GM18858 (cell line): Measurements from ENCODE around the gene BCAS3.
"Not testable (repeated sequence)": the region's sequence is repeated elsewhere in the genome, so short reads cannot be mapped to it uniquely, and the experiment has no call there.

Source experiments
- ATAC-seq: cut with Tn5 transposase; IDR thresholded peaks from one replicate; pipeline ENCODE4 v1.9.1; 2021; ENCODE audit not compliant: unreplicated experiment

The BCAS3 gene

GRCh38 chr17:60920107-60920506 lies 242.5 kb downstream of the BCAS3 start:
- ATAC-seq, result no peak

- no peak for ATAC-seq
Measured at GRCh38 chr17:60923000-60923399, 245.3 kb downstream of the BCAS3 start.

- no peak for ATAC-seq
Measured at GRCh38 chr17:60926466-60927183, 249.0 kb downstream of the BCAS3 start.

DNA sequence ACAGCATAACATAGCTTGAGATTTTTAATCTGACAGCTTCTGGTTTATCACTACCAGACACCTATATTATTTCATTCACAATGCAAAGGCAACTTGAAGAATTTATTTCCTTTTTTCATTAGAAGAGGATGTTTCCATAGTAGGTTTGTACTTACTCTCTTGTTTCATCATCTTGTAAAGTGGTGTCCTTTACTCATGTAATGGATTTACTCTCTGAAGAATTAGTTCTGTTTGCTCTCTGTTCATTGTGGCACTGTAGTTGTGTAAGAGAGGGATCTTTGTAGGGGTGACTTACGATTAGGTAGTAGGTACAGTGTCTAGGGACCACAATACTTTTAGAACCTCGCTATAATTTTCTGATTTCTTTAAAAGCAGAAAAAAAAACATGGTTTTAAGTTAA lies 256.1 kb downstream of the BCAS3 start:
- no peak for ATAC-seq

GRCh38 chr17:60934723-60935122 lies 257.1 kb downstream of the BCAS3 start:
- no peak for ATAC-seq

DNA sequence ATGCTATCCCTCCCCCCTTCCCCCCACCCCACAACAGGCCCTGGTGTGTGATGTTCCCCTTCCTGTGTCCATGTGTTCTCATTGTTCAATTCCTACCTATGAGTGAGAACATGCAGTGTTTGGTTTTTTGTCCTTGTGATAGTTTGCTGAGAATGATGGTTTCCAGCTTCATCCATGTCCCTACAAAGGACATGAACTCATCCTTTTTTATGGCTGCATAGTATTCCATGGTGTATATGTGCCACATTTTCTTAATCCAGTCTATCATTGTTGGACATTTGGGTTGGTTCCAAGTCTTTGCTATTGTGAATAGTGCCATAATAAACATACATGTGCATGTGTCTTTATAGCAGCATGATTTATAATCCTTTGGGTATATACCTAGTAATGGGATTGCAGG lies 258.3 kb downstream of the BCAS3 start:
- not testable (repeated sequence) for ATAC-seq

GRCh38 chr17:60939318-60939717 lies 261.7 kb downstream of the BCAS3 start:
- ATAC-seq, result no peak

DNA sequence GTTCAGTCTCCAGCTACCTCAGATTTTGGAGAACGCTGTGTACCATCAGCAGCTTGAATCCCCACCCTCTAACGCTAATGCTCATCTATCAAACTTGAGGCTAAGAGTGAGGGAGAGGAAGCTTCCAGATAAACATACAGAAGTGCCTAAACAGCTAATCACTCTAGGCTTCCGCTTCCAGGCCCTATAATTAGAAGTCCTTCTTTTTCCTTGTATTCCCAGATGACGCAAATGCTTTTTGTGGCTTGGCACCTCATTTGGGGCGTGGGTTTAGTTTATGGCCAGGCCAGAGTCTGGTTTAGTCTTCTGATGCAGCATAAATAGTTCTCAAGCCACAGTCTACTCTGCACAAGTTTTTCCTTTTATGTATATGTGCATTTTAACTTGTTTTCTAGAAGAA lies 263.4 kb downstream of the BCAS3 start:
- ATAC-seq, result no peak

- ATAC-seq, result no peak
Measured at GRCh38 chr17:60941571-60941970, 263.9 kb downstream of the BCAS3 start.

DNA sequence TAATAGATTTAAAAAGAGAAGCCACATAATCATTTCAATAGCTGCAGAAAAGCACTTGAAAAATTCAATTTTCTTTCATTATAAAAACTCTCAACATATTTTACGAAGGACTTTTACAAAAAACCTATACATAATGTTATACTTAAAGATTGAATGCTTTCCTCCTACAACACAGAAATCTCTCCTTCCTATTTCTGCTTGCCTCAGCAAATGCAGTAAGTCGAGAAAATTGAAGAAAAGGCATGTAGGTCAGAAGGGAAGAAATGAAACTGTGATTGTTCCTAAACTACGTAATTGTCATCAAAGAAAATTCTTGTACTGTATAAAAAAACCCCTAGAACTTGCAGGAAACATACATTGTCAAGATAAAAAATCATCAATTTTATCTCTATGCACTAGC lies 267.1 kb downstream of the BCAS3 start:
- no peak for ATAC-seq

GRCh38 chr17:60947100-60947499 lies 269.4 kb downstream of the BCAS3 start:
- ATAC-seq, result no peak

GRCh38 chr17:60947543-60947942 lies 269.9 kb downstream of the BCAS3 start:
- ATAC-seq, result no peak

DNA sequence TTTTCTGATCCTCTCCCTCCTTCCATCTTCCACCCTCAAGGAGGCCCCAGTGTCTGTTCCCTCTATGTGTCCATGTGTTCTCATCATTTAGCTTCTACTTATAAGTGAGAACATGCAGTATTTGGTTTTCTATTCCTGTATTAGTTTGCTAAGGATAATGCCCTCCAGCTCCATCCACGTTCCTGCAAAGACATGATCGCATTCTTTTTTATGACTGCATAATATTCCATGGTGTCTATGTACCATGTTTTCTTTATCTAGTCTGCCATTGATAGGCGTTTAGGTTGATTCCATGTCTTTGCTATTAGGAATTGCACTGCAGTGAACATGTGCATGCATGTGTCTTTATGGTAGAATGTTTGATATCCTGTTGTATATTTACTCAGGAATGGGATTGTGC lies 275.1 kb downstream of the BCAS3 start:
- ATAC-seq, result no peak

DNA sequence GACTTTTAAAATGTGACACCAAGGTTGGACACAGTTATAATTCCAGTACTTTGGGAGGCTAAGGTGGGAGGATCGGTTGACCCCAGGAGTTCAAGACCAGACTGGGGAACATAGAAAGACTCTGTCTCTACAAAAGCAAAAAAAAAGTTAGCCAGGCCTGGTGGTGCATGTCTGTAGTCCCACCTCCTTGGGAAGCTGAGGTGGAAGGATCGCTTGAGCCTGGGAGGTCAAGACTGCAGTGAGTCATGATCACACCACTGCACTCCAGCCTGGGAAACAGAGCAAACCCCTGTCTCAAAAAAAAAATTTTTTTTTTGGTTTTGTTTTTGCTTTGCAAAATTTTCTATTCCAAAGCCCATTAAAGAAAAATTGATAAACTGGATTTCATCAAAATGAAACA lies 281.4 kb downstream of the BCAS3 start:
- no peak for ATAC-seq

DNA sequence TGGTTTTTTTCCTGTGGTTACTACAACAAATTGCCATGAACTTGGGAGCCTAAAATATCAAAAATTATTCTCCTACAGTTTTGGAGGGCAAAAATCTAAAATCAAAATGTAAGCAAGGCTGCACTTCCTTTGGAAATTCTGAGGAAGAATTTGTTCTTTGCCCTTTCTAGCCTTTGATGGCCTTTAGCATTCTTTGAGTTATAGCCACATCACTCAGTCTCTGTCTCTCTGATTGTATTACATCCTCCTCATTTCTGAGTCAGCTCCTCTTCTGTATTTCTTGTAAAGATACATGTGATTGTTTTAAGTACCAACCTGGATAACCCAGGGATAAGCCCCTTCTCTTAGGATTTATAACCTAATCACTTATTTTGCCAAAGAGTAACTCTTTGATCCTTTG lies 282.0 kb downstream of the BCAS3 start:
- ATAC-seq, result no peak

GRCh38 chr17:60960398-60961065 lies 282.9 kb downstream of the BCAS3 start:
- no peak for ATAC-seq

- no peak for ATAC-seq
Measured at GRCh38 chr17:60964160-60964559, 286.5 kb downstream of the BCAS3 start.

DNA sequence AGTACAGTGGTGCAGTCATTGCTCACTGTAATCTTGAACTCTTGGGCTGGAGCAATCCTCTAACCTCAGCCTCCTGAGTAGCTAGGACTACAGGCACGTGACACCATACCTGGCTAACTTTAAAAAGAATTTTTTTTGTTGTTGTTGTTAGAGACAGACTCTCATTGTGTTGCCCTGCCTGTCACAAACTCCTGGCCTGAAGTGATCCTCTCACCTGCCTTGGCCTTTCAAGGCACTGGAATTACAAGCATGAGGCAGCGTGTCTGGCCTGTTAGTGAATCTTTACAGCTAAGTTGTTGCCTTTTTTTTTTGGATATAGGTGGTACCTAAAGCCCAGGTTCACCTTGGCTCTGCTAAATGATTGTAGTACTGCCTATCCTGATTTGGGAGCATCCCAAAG lies 290.6 kb downstream of the BCAS3 start:
- ATAC-seq, result no peak

- ATAC-seq, result no peak
Measured at GRCh38 chr17:60969500-60970037, 291.9 kb downstream of the BCAS3 start.

GRCh38 chr17:60970741-60971140 lies 293.1 kb downstream of the BCAS3 start:
- no peak for ATAC-seq

- ATAC-seq, result no peak
Measured at GRCh38 chr17:60971515-60972369, 294.1 kb downstream of the BCAS3 start.

GRCh38 chr17:60976861-60977260 lies 299.2 kb downstream of the BCAS3 start:
- not testable (repeated sequence) for ATAC-seq
